A549 (cell line): ENCODE results near the gene CELF5.

ENCODE experiments used
- BCL3 ChIP-seq: fragments of >200 bp; sonication (Bioruptor Twin); formaldehyde crosslinking; IDR thresholded peaks from 3 replicates; pipeline ENCODE4 v1.6.1; 2016
- CTCF ChIP-seq: fragments of >200 bp; sonication (Bioruptor Twin); formaldehyde crosslinking; IDR thresholded peaks from 3 replicates; pipeline ENCODE4 v1.5.1; 2016
- HOXB5 ChIP-seq: fragments of 250-450 bp; sonication (Bioruptor Pico); IDR thresholded peaks from 2 replicates; pipeline ENCODE4 v1.5.0; 2020; ENCODE audit warnings: mild to moderate bottlenecking, moderate library complexity
- JUN ChIP-seq, 2 experiments: fragments of >200 bp; sonication (Bioruptor Twin); formaldehyde crosslinking; IDR thresholded peaks; 2 replicates in 1 of 2; 3 replicates in 1 of 2; pipeline ENCODE4 v1.6.1; 2016 to 2017
- POLR2A ChIP-seq: IDR thresholded peaks from 2 replicates; pipeline ENCODE4 v1.6.1; 2012; ENCODE audit warnings: mild to moderate bottlenecking, low read length
- RCOR1 ChIP-seq: fragments of 150-350 bp; IDR thresholded peaks from 2 replicates; pipeline ENCODE4 v1.6.1; 2014; ENCODE audit warnings: antibody characterized with exemption, low read length, low read depth
- SREBF2 ChIP-seq: fragments of 450-650 bp; IDR thresholded peaks from 2 replicates; pipeline ENCODE4 v1.6.1; 2014; ENCODE audit warnings: mild to moderate bottlenecking, moderate library complexity
- USF2 ChIP-seq: fragments of 450-650 bp; IDR thresholded peaks from 2 replicates; pipeline ENCODE4 v1.6.1; 2014; ENCODE audit warnings: antibody characterized with exemption
- ZSCAN20 ChIP-seq: fragments of 250-450 bp; sonication (Bioruptor Pico); IDR thresholded peaks from 2 replicates; pipeline ENCODE4 v1.8.0; 2022; ENCODE audit warnings: mild to moderate bottlenecking, moderate library complexity

GRCh38 chr19:3211191-3211590 is 13.3 kb upstream of the CELF5 start:
- TF ChIP-seq JUN (IDR thresholded peaks at IDR 0.05) (no peak), CTCF (no peak), POLR2A (no peak), USF2 (no peak), HOXB5 (CRISPR knock-in tag) (no peak), BCL3 (no peak), RCOR1 (no peak), SREBF2 (no peak), ZSCAN20 (CRISPR knock-in tag) (no peak)
